AG04450 (cell line): ENCODE results near the gene UNC5A. TPM values are rescaled to one million over a fixed set of nuclear protein-coding genes. Genes with fewer than 3 reads are reported as not detected.

Experiments
- CTCF ChIA-PET: fragments of 300-600, 350-600 bp; formaldehyde crosslinking; extraction: SDS; loops from one replicate; lab custom pipeline; 2022; ENCODE audit warnings: antibody characterized with exemption, inconsistent platforms; lab: Charles Lee
- POLR2A ChIA-PET: fragments of 350-600 bp; formaldehyde crosslinking; extraction: SDS; loops from one replicate; lab custom pipeline; 2021; ENCODE audit warnings: antibody characterized with exemption, inconsistent platforms; lab: Yijun Ruan, JAX
- DNase-seq: peaks from one replicate; pipeline ENCODE4 v3.0.0-alpha.2; 2011; ENCODE audit warnings: low read depth, low spot score
- H3K27ac ChIP-seq: one replicate; pipeline ENCODE4 v1.5.1; 2012; ENCODE audit warnings: low read depth, low read length, control low read depth
- H3K27me3 ChIP-seq: one replicate; pipeline ENCODE4 v1.6.0; 2012; ENCODE audit warnings: low read length; ENCODE audit not compliant: control insufficient read depth, insufficient read depth
- H3K4me3 ChIP-seq: 2 replicates; pipeline ENCODE4 v1.5.1; 2011; ENCODE audit warnings: mild to moderate bottlenecking, low read depth, low read length, control low read depth
- H3K9me3 ChIP-seq: 2 replicates; pipeline ENCODE4 v1.5.1; 2012; ENCODE audit warnings: low read length; ENCODE audit not compliant: control insufficient read depth, insufficient read depth
- CTCF ChIP-seq: IDR thresholded peaks from 2 replicates; pipeline ENCODE4 v1.5.1; 2011; ENCODE audit warnings: low read depth, low read length, control low read depth, inconsistent platforms
- polyA plus RNA-seq: library from polyadenylated mRNA; depleted of rRNA; stranded (reverse); fragments of >200 nt; gene quantifications from 2 replicates; pipeline ENCODE4 v1.2.3, GENCODE V29; 2011

Gene UNC5A
- polyA plus RNA-seq, 1 experiment = not detected

DNA sequence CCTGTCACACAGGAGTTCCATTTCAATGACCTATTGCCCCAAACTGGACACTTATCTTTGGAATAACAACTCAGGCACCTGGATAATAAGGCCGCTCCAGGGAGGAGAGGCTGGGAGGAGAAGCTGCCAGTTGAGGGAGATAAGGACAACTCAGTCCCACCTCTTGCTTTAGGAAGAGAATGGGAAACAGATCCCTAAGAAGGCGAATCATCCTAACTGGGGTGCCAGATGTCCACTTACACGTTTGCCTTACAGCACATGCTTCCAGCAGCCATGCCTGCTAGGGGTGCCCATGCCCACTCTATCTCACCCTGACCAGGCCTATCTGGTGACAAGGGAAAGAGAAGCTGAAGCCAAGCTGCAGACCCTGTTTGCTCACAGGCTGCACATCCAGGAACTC, 82.3 kb downstream of the UNC5A start:
- ChIA-PET CTCF (no interaction called here), POLR2A (no interaction called here)
- DNase-seq = no peak
- no peaks in the 10 kb centered on the region for H3K9me3 ChIP-seq
- no peak for TF ChIP-seq CTCF
- no peak overlapping the region for H3K27ac ChIP-seq
- no peak overlapping the region for H3K4me3 ChIP-seq
- peaks cover 42% of the 10 kb centered on the region for H3K27me3 ChIP-seq

- Histone ChIP-seq H3K27ac (no peak overlapping the region), H3K4me3 (no peak overlapping the region), H3K9me3 (no peaks in the 10 kb centered on the region), H3K27me3 (peaks cover 38% of the 10 kb centered on the region)
- DNase-seq = no peak
- TF ChIP-seq CTCF = no peak
- CTCF ChIA-PET = no interaction called here
- POLR2A ChIA-PET = no interaction called here
These were observed 83.9 kb downstream of the UNC5A start for GRCh38 chr5:176894298-176894697.

- ChIA-PET POLR2A (no interaction called here), CTCF (interaction anchor here (1.0 kb wide), 1 partner anchor 235 kb away, joined by 3 read pairs; no protein-coding TSS in a partner anchor)
- peaks cover 38% of the 10 kb centered on the region for H3K27me3 ChIP-seq
- no peak overlapping the region for H3K4me3 ChIP-seq
- TF ChIP-seq CTCF = no peak
- no peaks in the 10 kb centered on the region for H3K9me3 ChIP-seq
- no peak overlapping the region for H3K27ac ChIP-seq
- no peak for DNase-seq
These were observed 85.5 kb downstream of the UNC5A start for GRCh38 chr5:176895831-176896230.

DNA sequence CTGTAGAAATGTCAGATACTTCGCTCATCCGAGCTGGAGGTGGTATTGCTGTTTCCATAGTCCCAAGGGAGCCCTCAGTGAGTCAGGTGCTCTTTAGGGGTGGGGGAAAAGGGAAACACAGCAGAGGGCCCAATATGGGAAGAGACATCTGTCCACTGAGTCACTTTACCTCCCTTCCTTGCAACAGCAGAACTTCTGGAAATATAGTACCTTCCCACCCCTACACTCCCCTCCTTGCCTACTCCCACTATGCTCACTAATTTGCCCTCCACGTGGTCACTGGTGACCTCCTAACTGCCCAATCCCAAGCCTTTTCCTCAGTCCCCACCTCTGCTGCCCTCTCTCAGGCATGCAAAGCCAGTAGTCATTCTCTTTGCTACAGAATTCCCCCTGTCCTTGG, 86.9 kb downstream of the UNC5A start:
- POLR2A ChIA-PET = no interaction called here
- H3K4me3 ChIP-seq = no peak overlapping the region
- H3K27me3 ChIP-seq = peaks cover 24% of the 10 kb centered on the region
- no peak for DNase-seq
- no peak for TF ChIP-seq CTCF
- no peaks in the 10 kb centered on the region for H3K9me3 ChIP-seq
- CTCF ChIA-PET = interaction anchor here (1.5 kb wide), 1 partner anchor 237 kb away, joined by 7 read pairs; no protein-coding TSS in a partner anchor
- no peak overlapping the region for H3K27ac ChIP-seq

DNA sequence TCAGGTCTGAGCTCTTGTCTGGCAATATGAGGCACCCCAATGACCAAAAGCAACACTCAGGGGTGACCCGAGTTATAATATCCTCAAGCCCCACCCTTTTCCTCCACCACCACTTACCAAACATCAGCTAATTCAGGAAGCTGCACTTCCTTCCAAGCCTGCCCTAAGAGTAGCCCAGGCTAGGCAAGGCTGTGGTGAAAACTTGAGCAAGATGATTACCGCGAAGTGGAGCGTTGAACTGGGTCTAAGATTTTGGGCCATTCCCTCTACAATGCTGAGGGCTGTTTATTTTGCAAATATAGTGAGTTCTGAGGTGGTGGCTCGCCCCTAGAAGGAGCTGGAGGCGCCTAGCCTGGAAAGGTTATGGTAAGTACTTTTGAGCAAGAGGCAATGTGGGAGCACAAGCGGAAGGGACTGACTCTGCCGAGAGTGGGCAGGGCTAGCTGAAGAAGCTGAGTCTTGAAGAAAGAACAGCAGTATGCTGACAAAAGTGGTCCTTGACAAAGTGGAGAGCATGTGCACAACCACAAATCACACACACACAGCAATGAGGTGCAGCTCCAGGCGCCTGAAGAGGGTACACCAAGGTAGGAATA, 89.0 kb downstream of the UNC5A start, which contains the start of gene HK3:
Gene HK3, minus strand, starts transcription at position 51 of the 596 bp plus-strand sequence. CDS start 3,187 bp downstream, outside the sequence.
- Histone ChIP-seq H3K27ac (no peak within 1 kb of the TSS), H3K27me3 (peaks cover 11% of the 10 kb centered on the region), H3K9me3 (no peaks in the 10 kb centered on the region), H3K4me3 (no peak within 1 kb of the TSS)
- ChIA-PET CTCF (no interaction called here), POLR2A (no interaction called here)
- no peak for DNase-seq
- no peak for TF ChIP-seq CTCF
